GM12878 (cell line): ENCODE results near the gene SMCO1. TPM values are rescaled to one million over a fixed set of nuclear protein-coding genes. Genes with fewer than 3 reads are reported as not detected.

Source experiments
- ATAC-seq: fragments of 200-7000 bp; cut with Tn5 transposase; 3 replicates; pipeline ENCODE4 v1.9.1; 2020; ENCODE audit warnings: mild to moderate bottlenecking, moderate library complexity
- BruUV-seq: library from RNA; stranded (reverse); fragments of 400-500 nt; replicated peaks from 2 replicates; lab custom pipeline; 2021; lab: Mats Ljungman, UMichigan
- CTCF ChIA-PET: fragments of 300-600 bp; sonication (Branson Sonifier 250); formaldehyde crosslinking; extraction: SDS; loops from one replicate; lab custom pipeline; 2021; ENCODE audit warnings: inconsistent platforms; lab: Yijun Ruan, JAX
- POLR2A ChIA-PET: fragments of 350-600 bp; formaldehyde crosslinking; extraction: SDS; loops from one replicate; lab custom pipeline; 2021; ENCODE audit warnings: inconsistent platforms; lab: Charles Lee
- RAD21 ChIA-PET: fragments of 300-600 bp; sonication (Branson Sonifier 250); formaldehyde crosslinking; loops from one replicate; lab custom pipeline; 2023; ENCODE audit warnings: antibody characterized with exemption; ENCODE audit not compliant: unreplicated experiment; lab: Charles Lee
- SMC1A ChIA-PET: fragments of 300-600 bp; sonication (Branson Sonifier 250); formaldehyde crosslinking; loops from one replicate; lab custom pipeline; 2023; ENCODE audit not compliant: unreplicated experiment, uncharacterized antibody; lab: Charles Lee
- DNase-seq: peaks from one replicate; pipeline ENCODE4 v3.0.0-alpha.2; 2011; ENCODE audit warnings: low read depth, low spot score
- FAIRE-seq: peaks from 3 replicates; lab custom pipeline; 2011; peaks lifted over from hg19 to GRCh38; lab: Jason Lieb, UNC
- H2AFZ ChIP-seq: 2 replicates; pipeline ENCODE4 v1.6.0; 2011; ENCODE audit warnings: low read depth, low read length, control low read depth; ENCODE audit not compliant: control insufficient read depth
- H3K27ac ChIP-seq: 2 replicates; pipeline ENCODE4 v1.5.1; 2011; ENCODE audit warnings: control low read depth; ENCODE audit not compliant: control insufficient read depth, insufficient read depth
- H3K27me3 ChIP-seq, 2 experiments: replicated peaks in 1 of 2; 2 replicates each; pipeline versions ENCODE4 v1.6.0 to v1.6.1; 2011; ENCODE audit warnings: low read length in 1 of 2; ENCODE audit not compliant: control insufficient read depth in 2 of 2, insufficient read depth in 2 of 2
- H3K36me3 ChIP-seq, 2 experiments: 2 replicates each; pipeline ENCODE4 v1.5.1; 2011; ENCODE audit warnings: low read length in 1 of 2; ENCODE audit not compliant: control insufficient read depth in 2 of 2, insufficient read depth in 2 of 2
- H3K4me1 ChIP-seq: 2 replicates; pipeline ENCODE4 v1.6.1; 2011; ENCODE audit warnings: mild to moderate bottlenecking, low read length, moderate library complexity, mixed read lengths; ENCODE audit not compliant: control insufficient read depth, insufficient read depth
- H3K4me2 ChIP-seq: 2 replicates; pipeline ENCODE4 v1.6.0; 2011; ENCODE audit warnings: control low read depth; ENCODE audit not compliant: control insufficient read depth, insufficient read depth
- H3K4me3 ChIP-seq: fragments of 200-600 bp; sonication (generic); 2 replicates; pipeline ENCODE4 v1.5.1; 2016
- H3K79me2 ChIP-seq: 2 replicates; pipeline ENCODE4 v1.6.0; 2011; ENCODE audit warnings: low read length; ENCODE audit not compliant: control insufficient read depth, insufficient read depth
- H3K9ac ChIP-seq: 2 replicates; pipeline ENCODE4 v1.8.0; 2011; ENCODE audit warnings: low read length, control low read depth, mixed read lengths; ENCODE audit not compliant: control insufficient read depth, insufficient read depth
- H3K9me3 ChIP-seq: replicated peaks from 3 replicates; pipeline ENCODE4 v1.5.1; 2011; ENCODE audit warnings: mild to moderate bottlenecking, low read length; ENCODE audit not compliant: control insufficient read depth, insufficient read depth
- H4K20me1 ChIP-seq: 2 replicates; pipeline ENCODE4 v1.6.0; 2011; ENCODE audit not compliant: control insufficient read depth, insufficient read depth
- CHD4 ChIP-seq: fragments of 200-600 bp; sonication (generic); IDR thresholded peaks from 2 replicates; pipeline ENCODE4 v1.6.1; 2016; ENCODE audit warnings: mild to moderate bottlenecking
- SMAD5 ChIP-seq: IDR thresholded peaks from 2 replicates; pipeline ENCODE4 v1.6.1; 2016; ENCODE audit warnings: antibody characterized with exemption, low read depth
- SRF ChIP-seq, 2 experiments: IDR thresholded peaks; 2 replicates each; pipeline ENCODE4 v1.6.1; 2011; ENCODE audit warnings: low read depth in 2 of 2, low read length in 2 of 2, mild to moderate bottlenecking in 1 of 2, moderate library complexity in 1 of 2
- TCF3 ChIP-seq: IDR thresholded peaks from 2 replicates; pipeline ENCODE4 v1.6.1; 2012; ENCODE audit warnings: low read depth, mild to moderate bottlenecking, low read length, borderline replicate concordance; ENCODE audit not compliant: insufficient read depth
- YBX1 ChIP-seq: fragments of 450-650 bp; IDR thresholded peaks from 2 replicates; pipeline ENCODE4 v1.6.1; 2016; ENCODE audit warnings: antibody characterized with exemption
- WGBS: methylation state at CpG from one replicate; pipeline ENCODE4 v1.1.6; 2016; ENCODE audit warnings: low lambda C conversion rate; ENCODE audit not compliant: insufficient replicate concordance, insufficient coverage; ENCODE audit errors: missing lambda C conversion rate; 5-methylcytosine and 5-hydroxymethylcytosine counted together
- in situ Hi-C: fragments of 300-500 bp; cut with MboI; formaldehyde crosslinking; loops from 9 replicates; pipeline ENCODE4 v1.14.3; 2018; ENCODE audit warnings: mixed read lengths
- intact Hi-C: fragments of 100-400 bp; cut with micrococcal nuclease; formaldehyde crosslinking; loops from one replicate; pipeline ENCODE4 v1.14.2; 2022; ENCODE audit not compliant: unreplicated experiment
- polyA plus RNA-seq, 11 experiments: library from polyadenylated mRNA; depleted of rRNA in 4 of 11; unstranded in 6 of 11; stranded (reverse) in 5 of 11; fragments of >200 nt; fragmentation: Nextera tagmentation in 4 of 11; fragmentation: Illumina TruSeq in 1 of 11; extraction: Ambion mirVana in 4 of 11; extraction: Trizol in 1 of 11; gene quantifications; 1 replicate in 1 of 11; 2 replicates in 10 of 11; pipeline versions ENCODE4 v1.2.1 to v1.2.3, GENCODE V29; 2011 to 2016; ENCODE audit warnings: inconsistent platforms in 2 of 11, missing spikeins in 2 of 11, low read depth in 1 of 11
- total RNA-seq, 4 experiments: library from RNA; depleted of rRNA in 3 of 4; stranded (reverse); fragments of >200 nt in 3 of 4; fragmentation: Illumina TruSeq in 1 of 4; extraction: Trizol in 1 of 4; gene quantifications; 2 replicates each; pipeline versions ENCODE4 v1.2.1 to v1.2.3, GENCODE V29; 2013 to 2021
- TF ChIP-seq, protein P1 (sequence below): fragments of 450-650 bp; IDR thresholded peaks from 2 replicates; pipeline ENCODE4 v1.6.1; 2016; ENCODE audit warnings: mild to moderate bottlenecking

Gene SMCO1
- total and polyA plus RNA-seq, 10 of the 15 experiments (the other 5 are each of a cell fraction or from before 2014, with no cell fraction given), result 0.05 TPM; not detected in 9

GRCh38 chr3:196517919-196518318, 2.8 kb upstream of the SMCO1 start:
- H4K20me1 ChIP-seq, result no peaks in the 10 kb centered on the region
- H2AFZ ChIP-seq, result no peak overlapping the region
- DNase-seq (no peak), ATAC-seq (no peak), FAIRE-seq (no peak)
- intact Hi-C loops, result no loop called here
- CTCF ChIA-PET, result interaction anchor here (0.8 to 2.8 kb wide), 14 partner anchors 7 to 495 kb away, joined by 3 to 13 read pairs (median 3); no protein-coding TSS in a partner anchor
- H3K4me2 ChIP-seq, result no peak overlapping the region
- H3K27ac ChIP-seq, result no peak overlapping the region
- no peak for TF ChIP-seq YBX1
- TF ChIP-seq SMAD5, result no peak
- TF ChIP-seq, protein P1, sequence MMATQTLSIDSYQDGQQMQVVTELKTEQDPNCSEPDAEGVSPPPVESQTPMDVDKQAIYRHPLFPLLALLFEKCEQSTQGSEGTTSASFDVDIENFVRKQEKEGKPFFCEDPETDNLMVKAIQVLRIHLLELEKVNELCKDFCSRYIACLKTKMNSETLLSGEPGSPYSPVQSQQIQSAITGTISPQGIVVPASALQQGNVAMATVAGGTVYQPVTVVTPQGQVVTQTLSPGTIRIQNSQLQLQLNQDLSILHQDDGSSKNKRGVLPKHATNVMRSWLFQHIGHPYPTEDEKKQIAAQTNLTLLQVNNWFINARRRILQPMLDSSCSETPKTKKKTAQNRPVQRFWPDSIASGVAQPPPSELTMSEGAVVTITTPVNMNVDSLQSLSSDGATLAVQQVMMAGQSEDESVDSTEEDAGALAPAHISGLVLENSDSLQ, result no peak
- no peak for TF ChIP-seq CHD4
- TF ChIP-seq TCF3, result no peak
- peak; percentile 52 to 81; a peak in 3 of 4 replicates for TF ChIP-seq SRF (IDR thresholded peaks at IDR 0.05; ENCODE audit: low read depth in 2 of 2, low read length in 2 of 2)
- no peak overlapping the region for H3K4me3 ChIP-seq
- BruUV-seq, result no TSS peak
- no peaks in the 10 kb centered on the region for H3K36me3 ChIP-seq
- no peaks in the 10 kb centered on the region for H3K4me1 ChIP-seq
- SMC1A ChIA-PET, result interaction anchor here (1.3 to 2.5 kb wide), 8 partner anchors 10 to 516 kb away, joined by 3 to 6 read pairs (median 4); no protein-coding TSS in a partner anchor
- POLR2A ChIA-PET, result no interaction called here
- peaks cover 38% of the 10 kb centered on the region for H3K9me3 ChIP-seq
- 21% methylated on average over 2 of the region's 2 CpGs for WGBS
- no peaks in the 10 kb centered on the region for H3K79me2 ChIP-seq
- H3K27me3 ChIP-seq, result no peaks in the 10 kb centered on the region
- RAD21 ChIA-PET, result interaction anchor here (0.9 to 3.2 kb wide), 5 partner anchors 32 to 265 kb away, joined by 3 to 15 read pairs (median 3); no protein-coding TSS in a partner anchor
- in situ Hi-C loops, result no loop called here
- H3K9ac ChIP-seq, result no peak overlapping the region
